Lung microvascular endothelial cell (primary cell): ENCODE data around the gene PRICKLE2. TPM values are rescaled to one million over a fixed set of nuclear protein-coding genes. Genes with fewer than 3 reads are reported as not detected.
A peak's percentile ranks its signal among the peaks of the same experiment; 100 is the strongest.

ENCODE experiments used
- DNase-seq, 2 donors: peaks; one replicate each; pipeline versions ENCODE4 v3.0.0 to v3.0.0-alpha.2; 2010; ENCODE audit warnings: low read depth in 2 of 2
- total RNA-seq: library from RNA; depleted of rRNA; stranded (reverse); fragments of >200 nt; gene quantifications from 2 replicates; pipeline ENCODE4 v1.2.1, GENCODE V29; 2014

Gene PRICKLE2
- total RNA-seq, 1 donor from 2014 or later, result 1.6 TPM

- no peak for DNase-seq
These were observed 146.3 kb downstream of the PRICKLE2 start for GRCh38 chr3:64078966-64079365.

GRCh38 chr3:64074895-64075679 lies 150.2 kb downstream of the PRICKLE2 start:
- DNase-seq, result no peak

GRCh38 chr3:64074060-64074459 lies 151.2 kb downstream of the PRICKLE2 start:
- DNase-seq, result peak in 1 of 2 donors; percentile 19

- no peak for DNase-seq
These were observed 152.0 kb downstream of the PRICKLE2 start for GRCh38 chr3:64073158-64073761.

- DNase-seq, result no peak
These were observed 153.1 kb downstream of the PRICKLE2 start for GRCh38 chr3:64072126-64072525.

- DNase-seq, result no peak
These were observed 154.6 kb downstream of the PRICKLE2 start for GRCh38 chr3:64070704-64071103.

- no peak for DNase-seq
These were observed 157.5 kb downstream of the PRICKLE2 start for GRCh38 chr3:64067506-64068346.

GRCh38 chr3:64064804-64065203 lies 160.5 kb downstream of the PRICKLE2 start:
- no peak for DNase-seq

GRCh38 chr3:64063983-64064438 lies 161.3 kb downstream of the PRICKLE2 start:
- DNase-seq, result no peak

GRCh38 chr3:64063207-64063982 lies 161.9 kb downstream of the PRICKLE2 start:
- DNase-seq, result peak in 1 of 2 donors; percentile 17

GRCh38 chr3:64061628-64062027 lies 163.6 kb downstream of the PRICKLE2 start:
- no peak for DNase-seq

- no peak for DNase-seq
These were observed 165.6 kb downstream of the PRICKLE2 start for GRCh38 chr3:64059484-64060175.

GRCh38 chr3:64058566-64058965 lies 166.7 kb downstream of the PRICKLE2 start:
- no peak for DNase-seq

GRCh38 chr3:64057231-64057630 lies 168.0 kb downstream of the PRICKLE2 start:
- no peak for DNase-seq

- no peak for DNase-seq
These were observed 168.6 kb downstream of the PRICKLE2 start for GRCh38 chr3:64056606-64057180.

GRCh38 chr3:64055076-64055475 lies 170.2 kb downstream of the PRICKLE2 start:
- DNase-seq, result peak in 1 of 2 donors; percentile 8

- DNase-seq, result no peak
These were observed 170.8 kb downstream of the PRICKLE2 start for GRCh38 chr3:64054488-64054887.

GRCh38 chr3:64053581-64053980 lies 171.7 kb downstream of the PRICKLE2 start:
- DNase-seq, result no peak

- DNase-seq, result no peak
These were observed 172.1 kb downstream of the PRICKLE2 start for GRCh38 chr3:64053117-64053516.

- DNase-seq, result no peak
These were observed 175.4 kb downstream of the PRICKLE2 start for GRCh38 chr3:64049832-64050231.
